Caco-2 (cell line): ENCODE results near the gene CCNJL. TPM values are rescaled to one million over a fixed set of nuclear protein-coding genes. Genes with fewer than 3 reads are reported as not detected.

ENCODE experiments used
- Bru-seq: library from RNA; stranded (reverse); fragments of 400-500 nt; gene quantifications from one replicate; lab custom pipeline; 2021; lab: Mats Ljungman, UMichigan
- BruChase-seq, 2 experiments: library from RNA; stranded (reverse); fragments of 400-500 nt; gene quantifications; one replicate each; lab custom pipeline; 2021; lab: Mats Ljungman, UMichigan
- BruUV-seq: library from RNA; stranded (reverse); fragments of 400-500 nt; replicated peaks from 2 replicates; lab custom pipeline; 2021; lab: Mats Ljungman, UMichigan
- CTCF ChIA-PET: fragments of 300-600 bp; sonication (Branson Sonifier 250); formaldehyde crosslinking; loops from one replicate; lab custom pipeline; 2022; ENCODE audit warnings: antibody characterized with exemption; lab: Charles Lee
- POLR2A ChIA-PET: fragments of 300-600 bp; sonication (Branson Sonifier 250); formaldehyde crosslinking; loops from one replicate; lab custom pipeline; 2022; ENCODE audit warnings: antibody characterized with exemption; lab: Charles Lee
- DNase-seq, 2 experiments: peaks; one replicate each; pipeline versions ENCODE4 v3.0.0 to v3.0.0-alpha.2; 2020 to 2022
- H3K27me3 ChIP-seq: replicated peaks from 2 replicates; pipeline ENCODE4 v1.6.0; 2011; ENCODE audit warnings: low read length; ENCODE audit not compliant: control insufficient read depth, insufficient read depth
- H3K36me3 ChIP-seq: 2 replicates; pipeline ENCODE4 v1.5.1; 2011; ENCODE audit warnings: low read length; ENCODE audit not compliant: control insufficient read depth, insufficient read depth
- H3K4me1 ChIP-seq: fragments of 250-450 bp; sonication (Bioruptor Pico); 2 replicates; pipeline ENCODE4 v1.5.1; 2020; ENCODE audit warnings: mild to moderate bottlenecking
- H3K4me3 ChIP-seq: 2 replicates; pipeline ENCODE4 v1.5.1; 2011; ENCODE audit warnings: low read depth, mild to moderate bottlenecking, control low read depth, low read length
- H3K9me3 ChIP-seq: fragments of 250-450 bp; sonication (Bioruptor Pico); 2 replicates; pipeline ENCODE4 v1.5.1; 2020; ENCODE audit warnings: mild to moderate bottlenecking, moderate library complexity
- H3K27ac Mint-ChIP-seq: one replicate; pipeline ENCODE4 v1.8.0; 2022; ENCODE audit warnings: mixed read lengths; ENCODE audit not compliant: unreplicated experiment
- H3K27me3 Mint-ChIP-seq: one replicate; pipeline ENCODE4 v1.8.0; 2022; ENCODE audit warnings: mixed read lengths; ENCODE audit not compliant: insufficient read depth, unreplicated experiment
- H3K36me3 Mint-ChIP-seq: one replicate; pipeline ENCODE4 v1.8.0; 2022; ENCODE audit warnings: mild to moderate bottlenecking, mixed read lengths; ENCODE audit not compliant: insufficient read depth, unreplicated experiment
- H3K4me1 Mint-ChIP-seq: one replicate; pipeline ENCODE4 v1.8.0; 2022; ENCODE audit warnings: low read depth, mixed read lengths; ENCODE audit not compliant: unreplicated experiment
- H3K4me3 Mint-ChIP-seq: one replicate; pipeline ENCODE4 v1.8.0; 2022; ENCODE audit warnings: mild to moderate bottlenecking, moderate library complexity, mixed read lengths; ENCODE audit not compliant: unreplicated experiment
- H3K9me3 Mint-ChIP-seq: one replicate; pipeline ENCODE4 v1.8.0; 2022; ENCODE audit warnings: mixed read lengths; ENCODE audit not compliant: unreplicated experiment
- CTCF ChIP-seq, 2 experiments: fragments of 200-600 bp in 1 of 2; IDR thresholded peaks; 1 replicate in 1 of 2; 2 replicates in 1 of 2; pipeline versions ENCODE4 v1.5.1 to v1.8.0; 2011 to 2022; ENCODE audit warnings: antibody characterized with exemption in 1 of 2, control low read depth in 1 of 2, inconsistent platforms in 1 of 2, low read depth in 1 of 2, low read length in 1 of 2, mild to moderate bottlenecking in 1 of 2, moderate library complexity in 1 of 2; ENCODE audit not compliant: insufficient read depth in 1 of 2, severe bottlenecking in 1 of 2, unreplicated experiment in 1 of 2
- intact Hi-C: fragments of 100-400 bp; cut with micrococcal nuclease; formaldehyde crosslinking; loops from one replicate; pipeline ENCODE4 v1.10.0; 2022; ENCODE audit not compliant: unreplicated experiment
- long read RNA-seq: library from polyadenylated mRNA; stranded (forward); transcript quantifications from one replicate; pipeline ENCODE4 v2.0.0, GENCODE V29; 2022
- total RNA-seq: library from RNA; stranded (reverse); gene quantifications from 2 replicates; pipeline ENCODE4 v1.2.3, GENCODE V29; 2022

Gene CCNJL
- total RNA-seq (16.5 and 17.4 TPM in 2 replicates), Bru-seq, nascent RNA (percentile 74 among the genes with signal in this experiment), BruChase-seq, experiment 1, labeled RNA remaining after a 2-hour chase (percentile 66 among the genes with signal in this experiment), BruChase-seq, experiment 2, labeled RNA remaining after a 6-hour chase (percentile 60 among the genes with signal in this experiment)
- long read RNA-seq, transcript CCNJL-201 (6 exons, 3,171 nt): major isoform, 25 of 45 reads
- long read RNA-seq, partial matches to known transcripts: 5 of 45 reads
- long read RNA-seq, other reads (novel, unspliced or antisense): 13 of 45 reads

- H3K27ac Mint-ChIP-seq: peak within 1 kb of the TSS; percentile 92
- H3K27me3 Mint-ChIP-seq: no peaks in the 10 kb centered on the region
- H3K9me3 ChIP-seq: no peaks in the 10 kb centered on the region
- no peak for TF ChIP-seq CTCF (IDR thresholded peaks at IDR 0.05; ENCODE audit: insufficient read depth in 1 of 2, low read depth in 1 of 2, low read length in 1 of 2, severe bottlenecking in 1 of 2, unreplicated experiment in 1 of 2)
- H3K36me3 Mint-ChIP-seq: no peaks in the 10 kb centered on the region
- H3K27me3 ChIP-seq: no peaks in the 10 kb centered on the region
- peak within 1 kb of the TSS; percentile 63 for H3K4me3 ChIP-seq
- no peaks in the 10 kb centered on the region for H3K9me3 Mint-ChIP-seq
- H3K4me3 Mint-ChIP-seq: peak within 1 kb of the TSS; percentile 92
- CTCF ChIA-PET: interaction anchor here (0.5 to 0.6 kb wide), 4 partner anchors 32 to 300 kb away, joined by 3 to 5 read pairs (median 4); no protein-coding TSS in a partner anchor
- peaks cover 2% of the 10 kb centered on the region; the same call in 1 of the 2 replicates for H3K36me3 ChIP-seq
- H3K4me1 Mint-ChIP-seq: peaks cover 50% of the 10 kb centered on the region
- DNase-seq: peak; percentile 79 to 86
- intact Hi-C loops: loop anchor here (1.0 to 2.0 kb wide), 2 partner anchors 26 to 33 kb away; no protein-coding TSS in a partner anchor
- POLR2A ChIA-PET: interaction anchor here (0.6 to 0.9 kb wide), 5 partner anchors 15 to 103 kb away, joined by 3 to 5 read pairs (median 3); no protein-coding TSS in a partner anchor
- H3K4me1 ChIP-seq: peaks cover 34% of the 10 kb centered on the region
- no TSS peak for BruUV-seq
These were observed at the start of gene CCNJL for GRCh38 chr5:160312134-160312959. TSS of gene CCNJL (minus strand) at chr5:160312564. CDS start at chr5:160311923, 641 bp downstream.

GRCh38 chr5:160361624-160362228 lies 49.4 kb upstream of the CCNJL start:
- ChIA-PET CTCF (no interaction called here), POLR2A (no interaction called here)
- TF ChIP-seq CTCF (IDR thresholded peaks at IDR 0.05; ENCODE audit: insufficient read depth in 1 of 2, low read depth in 1 of 2, low read length in 1 of 2, severe bottlenecking in 1 of 2, unreplicated experiment in 1 of 2): no peak
- no peaks in the 10 kb centered on the region for H3K4me1 Mint-ChIP-seq
- no peaks in the 10 kb centered on the region for H3K4me1 ChIP-seq
- intact Hi-C loops: no loop called here
- no peaks in the 10 kb centered on the region for H3K27me3 ChIP-seq
- H3K4me3 ChIP-seq: no peak overlapping the region
- H3K36me3 ChIP-seq: no peaks in the 10 kb centered on the region
- H3K36me3 Mint-ChIP-seq: no peaks in the 10 kb centered on the region
- H3K27me3 Mint-ChIP-seq: no peaks in the 10 kb centered on the region
- H3K9me3 ChIP-seq: no peaks in the 10 kb centered on the region
- H3K27ac Mint-ChIP-seq: no peak overlapping the region
- H3K9me3 Mint-ChIP-seq: no peaks in the 10 kb centered on the region
- no peak overlapping the region for H3K4me3 Mint-ChIP-seq
- DNase-seq: no peak
- no TSS peak for BruUV-seq

- TF ChIP-seq CTCF (IDR thresholded peaks at IDR 0.05; ENCODE audit: insufficient read depth in 1 of 2, low read depth in 1 of 2, low read length in 1 of 2, severe bottlenecking in 1 of 2, unreplicated experiment in 1 of 2): peak in 1 of 2 experiments; percentile 5
- H3K4me3 ChIP-seq: no peak overlapping the region
- DNase-seq: no peak
- no TSS peak for BruUV-seq
- ChIA-PET CTCF (interaction anchor here (0.6 kb wide), 1 partner anchor 15 kb away, joined by 3 read pairs; no protein-coding TSS in a partner anchor), POLR2A (no interaction called here)
- intact Hi-C loops: no loop called here
- Mint-ChIP-seq H3K4me3 (no peak overlapping the region), H3K27ac (no peak overlapping the region), H3K36me3 (no peaks in the 10 kb centered on the region), H3K4me1 (no peaks in the 10 kb centered on the region), H3K27me3 (no peaks in the 10 kb centered on the region), H3K9me3 (no peaks in the 10 kb centered on the region)
- no peaks in the 10 kb centered on the region for H3K36me3 ChIP-seq
- no peaks in the 10 kb centered on the region for H3K27me3 ChIP-seq
- no peaks in the 10 kb centered on the region for H3K9me3 ChIP-seq
- no peaks in the 10 kb centered on the region for H3K4me1 ChIP-seq
These were observed 47.9 kb upstream of the CCNJL start for GRCh38 chr5:160360310-160360709.
